H9 (cell line): ENCODE data around the gene EPB41. TPM values are rescaled to one million over a fixed set of nuclear protein-coding genes. Genes with fewer than 3 reads are reported as not detected.

Experiments
- DNase-seq: peaks from one replicate; pipeline ENCODE4 v3.0.0-alpha.2; 2017
- H2AFZ ChIP-seq: one replicate; pipeline ENCODE4 v1.6.1; 2013; ENCODE audit warnings: mild to moderate bottlenecking, low read length, control low read depth, moderate library complexity
- H2AK5ac ChIP-seq: 2 replicates; pipeline ENCODE4 v1.6.1; 2013; ENCODE audit warnings: low read length, control low read depth, mixed read lengths; ENCODE audit not compliant: insufficient read length
- H2BK120ac ChIP-seq: one replicate; pipeline ENCODE4 v1.6.1; 2013; ENCODE audit warnings: low read depth, mild to moderate bottlenecking, low read length, control low read depth, inconsistent platforms; ENCODE audit not compliant: poor library complexity, severe bottlenecking
- H2BK12ac ChIP-seq: 2 replicates; pipeline ENCODE4 v1.6.1; 2013; ENCODE audit warnings: low read length, control low read depth, mixed read lengths, low read depth; ENCODE audit not compliant: insufficient read length
- H2BK15ac ChIP-seq: 2 replicates; pipeline ENCODE4 v1.6.1; 2013; ENCODE audit warnings: low read depth, low read length, control low read depth
- H2BK20ac ChIP-seq: one replicate; pipeline ENCODE4 v1.6.1; 2013; ENCODE audit warnings: low read depth, mild to moderate bottlenecking, low read length, control low read depth, inconsistent platforms; ENCODE audit not compliant: poor library complexity, severe bottlenecking
- H2BK5ac ChIP-seq: 2 replicates; pipeline ENCODE4 v1.6.1; 2013; ENCODE audit warnings: low read length, control low read depth, mixed read lengths; ENCODE audit not compliant: insufficient read length
- H3K14ac ChIP-seq: 2 replicates; pipeline ENCODE4 v1.6.1; 2013; ENCODE audit warnings: low read length, control low read depth; ENCODE audit not compliant: insufficient read depth
- H3K18ac ChIP-seq: 2 replicates; pipeline ENCODE4 v1.6.1; 2013; ENCODE audit warnings: low read depth, mild to moderate bottlenecking, mixed read lengths, low read length, control low read depth; ENCODE audit not compliant: insufficient read length
- H3K23ac ChIP-seq: 2 replicates; pipeline ENCODE4 v1.6.1; 2013; ENCODE audit warnings: low read length, control low read depth, mixed read lengths, low read depth; ENCODE audit not compliant: insufficient read length
- H3K23me2 ChIP-seq: 2 replicates; pipeline ENCODE4 v1.6.1; 2013; ENCODE audit warnings: low read depth, mild to moderate bottlenecking, mixed read lengths, low read length, control low read depth; ENCODE audit not compliant: insufficient read length, poor library complexity, severe bottlenecking
- H3K27ac ChIP-seq: 2 replicates; pipeline ENCODE4 v1.5.1; 2013; ENCODE audit warnings: low read length, control low read depth, mixed read lengths, low read depth; ENCODE audit not compliant: insufficient read length
- H3K27me3 ChIP-seq: 2 replicates; pipeline ENCODE4 v1.6.1; 2013; ENCODE audit warnings: low read length, control low read depth, inconsistent platforms; ENCODE audit not compliant: insufficient read depth
- H3K4ac ChIP-seq: 2 replicates; pipeline ENCODE4 v1.6.1; 2013; ENCODE audit warnings: low read depth, mild to moderate bottlenecking, control low read depth, inconsistent platforms, low read length, moderate library complexity
- H3K4me1 ChIP-seq: 2 replicates; pipeline ENCODE4 v1.6.1; 2013; ENCODE audit warnings: low read length, control low read depth, inconsistent platforms; ENCODE audit not compliant: insufficient read depth
- H3K4me2 ChIP-seq: 2 replicates; pipeline ENCODE4 v1.6.1; 2013; ENCODE audit warnings: low read length, control low read depth, mixed read lengths; ENCODE audit not compliant: insufficient read length, insufficient read depth
- H3K56ac ChIP-seq: 2 replicates; pipeline ENCODE4 v1.6.1; 2013; ENCODE audit warnings: low read depth, mild to moderate bottlenecking, mixed read lengths, low read length, control low read depth; ENCODE audit not compliant: insufficient read length
- H3K79me1 ChIP-seq: 2 replicates; pipeline ENCODE4 v1.6.1; 2013; ENCODE audit warnings: low read depth, mild to moderate bottlenecking, moderate library complexity, low read length, control low read depth, inconsistent platforms; ENCODE audit not compliant: insufficient read depth, poor library complexity, severe bottlenecking
- H3K79me2 ChIP-seq: 2 replicates; pipeline ENCODE4 v1.6.1; 2013; ENCODE audit warnings: low read length, control low read depth, inconsistent platforms; ENCODE audit not compliant: insufficient read depth
- H3K9ac ChIP-seq: 2 replicates; pipeline ENCODE4 v1.6.1; 2013; ENCODE audit warnings: low read length, control low read depth, mixed read lengths; ENCODE audit not compliant: insufficient read length; ENCODE audit errors: extremely low read depth
- H3K9me3 ChIP-seq: one replicate; pipeline ENCODE4 v1.6.1; 2013; ENCODE audit warnings: low read depth, low read length, inconsistent platforms; ENCODE audit not compliant: control insufficient read depth
- H3T11ph ChIP-seq: one replicate; pipeline ENCODE4 v1.6.1; 2013; ENCODE audit warnings: mild to moderate bottlenecking, low read length, control low read depth, inconsistent platforms
- H4K20me1 ChIP-seq: one replicate; pipeline ENCODE4 v1.6.1; 2013; ENCODE audit not compliant: control insufficient read depth, insufficient read length, insufficient read depth
- H4K5ac ChIP-seq: 2 replicates; pipeline ENCODE4 v1.6.1; 2013; ENCODE audit warnings: low read depth, mild to moderate bottlenecking, mixed read lengths, low read length, control low read depth; ENCODE audit not compliant: insufficient read length
- H4K8ac ChIP-seq: replicated peaks from 2 replicates; pipeline ENCODE4 v1.6.1; 2013; ENCODE audit warnings: low read length, control low read depth, mixed read lengths, low read depth; ENCODE audit not compliant: insufficient read length
- H4K91ac ChIP-seq: 2 replicates; pipeline ENCODE4 v1.6.1; 2013; ENCODE audit warnings: low read depth, mild to moderate bottlenecking, moderate library complexity, mixed read lengths, low read length, control low read depth; ENCODE audit not compliant: insufficient read length
- H3K27ac Mint-ChIP-seq, 3 experiments: 2 replicates in 2 of 3; 3 replicates in 1 of 3; pipeline ENCODE4 v1.8.0; 2020 to 2021; ENCODE audit warnings: mixed read lengths in 3 of 3, mild to moderate bottlenecking in 1 of 3, moderate library complexity in 1 of 3
- H3K27me3 Mint-ChIP-seq: 2 replicates; pipeline ENCODE4 v1.8.0; 2021; ENCODE audit warnings: low read depth, mild to moderate bottlenecking, moderate library complexity, mixed read lengths
- H3K36me3 Mint-ChIP-seq, 3 experiments: 2 replicates in 2 of 3; 3 replicates in 1 of 3; pipeline ENCODE4 v1.8.0; 2020 to 2021; ENCODE audit warnings: low read depth in 3 of 3, mixed read lengths in 3 of 3; ENCODE audit not compliant: insufficient read depth in 1 of 3
- H3K4me1 Mint-ChIP-seq, 2 experiments: 2 replicates each; pipeline ENCODE4 v1.8.0; 2020; ENCODE audit warnings: mixed read lengths in 2 of 2
- H3K4me3 Mint-ChIP-seq, 2 experiments: 2 replicates in 1 of 2; 3 replicates in 1 of 2; pipeline ENCODE4 v1.8.0; 2020 to 2021; ENCODE audit warnings: mild to moderate bottlenecking in 2 of 2, mixed read lengths in 2 of 2, moderate library complexity in 1 of 2
- H3K9me3 Mint-ChIP-seq, 2 experiments: 2 replicates in 1 of 2; 3 replicates in 1 of 2; pipeline ENCODE4 v1.8.0; 2020; ENCODE audit warnings: mild to moderate bottlenecking in 2 of 2, mixed read lengths in 2 of 2, moderate library complexity in 1 of 2
- WGBS: extraction: QIAGEN DNeasy Blood & Tissue Kit; methylation state at CpG from one replicate; pipeline ENCODE4 v1.1.7; 2013; ENCODE audit warnings: missing lambda C conversion rate, low lambda C conversion rate, mixed read lengths; ENCODE audit not compliant: insufficient read length; ENCODE audit errors: extremely low coverage; 5-methylcytosine and 5-hydroxymethylcytosine counted together
- total RNA-seq: library from RNA; stranded (reverse); gene quantifications from 2 replicates; pipeline ENCODE4 v1.2.1, GENCODE V29; 2021
- TF ChIP-seq, protein P1 (sequence below): fragments of 200-600 bp; sonication (generic); conservative IDR thresholded peaks from 3 replicates; pipeline ENCODE4 v1.8.0; 2021; ENCODE audit warnings: antibody characterized with exemption, mild to moderate bottlenecking

Gene EPB41
- total RNA-seq, 1 experiment from 2014 or later: 75.4 TPM

DNA sequence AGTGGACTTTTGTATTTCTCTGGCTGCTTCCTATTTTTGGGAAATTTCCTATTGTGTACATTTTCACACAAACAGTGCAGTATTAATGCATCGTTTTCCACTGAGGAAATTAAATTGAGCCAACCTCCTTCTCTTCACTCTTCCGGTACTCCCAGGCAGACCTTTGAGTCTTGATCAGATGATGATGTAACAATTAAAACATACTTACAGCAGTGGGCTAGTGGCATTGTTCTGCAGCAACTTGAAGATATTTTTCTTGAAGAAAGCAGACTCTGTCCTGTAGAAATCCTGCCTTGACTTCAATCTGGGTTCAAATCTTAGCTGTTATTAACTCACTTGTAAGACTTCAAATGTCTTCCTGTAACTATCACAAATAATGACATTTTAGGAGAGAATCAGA lies 228.3 kb downstream of the EPB41 start:
- no peak overlapping the region for H2BK5ac ChIP-seq
- H3T11ph ChIP-seq: no peak overlapping the region
- no peak overlapping the region for H2AFZ ChIP-seq
- H3K27me3 Mint-ChIP-seq: no peaks in the 10 kb centered on the region
- no peaks in the 10 kb centered on the region for H3K79me1 ChIP-seq
- no peaks in the 10 kb centered on the region for H3K27me3 ChIP-seq
- no peaks in the 10 kb centered on the region for H3K23me2 ChIP-seq
- H4K8ac ChIP-seq: no peak overlapping the region
- TF ChIP-seq, protein P1, sequence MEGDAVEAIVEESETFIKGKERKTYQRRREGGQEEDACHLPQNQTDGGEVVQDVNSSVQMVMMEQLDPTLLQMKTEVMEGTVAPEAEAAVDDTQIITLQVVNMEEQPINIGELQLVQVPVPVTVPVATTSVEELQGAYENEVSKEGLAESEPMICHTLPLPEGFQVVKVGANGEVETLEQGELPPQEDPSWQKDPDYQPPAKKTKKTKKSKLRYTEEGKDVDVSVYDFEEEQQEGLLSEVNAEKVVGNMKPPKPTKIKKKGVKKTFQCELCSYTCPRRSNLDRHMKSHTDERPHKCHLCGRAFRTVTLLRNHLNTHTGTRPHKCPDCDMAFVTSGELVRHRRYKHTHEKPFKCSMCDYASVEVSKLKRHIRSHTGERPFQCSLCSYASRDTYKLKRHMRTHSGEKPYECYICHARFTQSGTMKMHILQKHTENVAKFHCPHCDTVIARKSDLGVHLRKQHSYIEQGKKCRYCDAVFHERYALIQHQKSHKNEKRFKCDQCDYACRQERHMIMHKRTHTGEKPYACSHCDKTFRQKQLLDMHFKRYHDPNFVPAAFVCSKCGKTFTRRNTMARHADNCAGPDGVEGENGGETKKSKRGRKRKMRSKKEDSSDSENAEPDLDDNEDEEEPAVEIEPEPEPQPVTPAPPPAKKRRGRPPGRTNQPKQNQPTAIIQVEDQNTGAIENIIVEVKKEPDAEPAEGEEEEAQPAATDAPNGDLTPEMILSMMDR: no peak
- H3K4me1 ChIP-seq: no peaks in the 10 kb centered on the region
- H3K14ac ChIP-seq: no peak overlapping the region
- no peak overlapping the region for H3K27ac ChIP-seq
- H3K79me2 ChIP-seq: no peaks in the 10 kb centered on the region
- no peaks in the 10 kb centered on the region for H3K9me3 ChIP-seq
- no peak overlapping the region for H2AK5ac ChIP-seq
- H4K91ac ChIP-seq: no peak overlapping the region
- peaks cover 0 to 4% of the 10 kb centered on the region in 2 experiments; a peak in 1 of 5 replicates for H3K9me3 Mint-ChIP-seq
- no peak overlapping the region for H2BK15ac ChIP-seq
- no peak overlapping the region for H3K23ac ChIP-seq
- no peak overlapping the region for H3K4me2 ChIP-seq
- no peaks in the 10 kb centered on the region; a peak in 1 of 4 replicates for H3K4me1 Mint-ChIP-seq
- H3K56ac ChIP-seq: no peak overlapping the region
- no peak overlapping the region for H3K4me3 Mint-ChIP-seq
- H2BK120ac ChIP-seq: no peak overlapping the region
- no peak overlapping the region for H3K18ac ChIP-seq
- peaks cover 3% of the 10 kb centered on the region for H4K20me1 ChIP-seq
- no peak for DNase-seq
- no peak overlapping the region for H3K9ac ChIP-seq
- H2BK20ac ChIP-seq: no peak overlapping the region
- WGBS: no CpG with 5 or more reads among the region's 2 CpGs
- no peak overlapping the region for H4K5ac ChIP-seq
- H2BK12ac ChIP-seq: no peak overlapping the region
- H3K36me3 Mint-ChIP-seq: peaks cover 19 to 49% (median 34%) of the 10 kb centered on the region in 3 experiments; a peak in 6 of 7 replicates
- peak overlapping the region in 1 of 3 experiments; percentile 7; a peak in 1 of 7 replicates for H3K27ac Mint-ChIP-seq
- H3K4ac ChIP-seq: no peak overlapping the region
